GM21423 (cell line): ENCODE results near the gene ZKSCAN5.
A peak's percentile ranks its signal among the peaks of the same experiment; 100 is the strongest.
"Not testable (repeated sequence)": the region's sequence is repeated elsewhere in the genome, so short reads cannot be mapped to it uniquely, and the experiment has no call there.

ENCODE experiments used
- ATAC-seq: cut with Tn5 transposase; IDR thresholded peaks from one replicate; pipeline ENCODE4 v1.9.1; 2021; ENCODE audit warnings: mild to moderate bottlenecking, moderate library complexity; ENCODE audit not compliant: unreplicated experiment

The ZKSCAN5 gene

DNA sequence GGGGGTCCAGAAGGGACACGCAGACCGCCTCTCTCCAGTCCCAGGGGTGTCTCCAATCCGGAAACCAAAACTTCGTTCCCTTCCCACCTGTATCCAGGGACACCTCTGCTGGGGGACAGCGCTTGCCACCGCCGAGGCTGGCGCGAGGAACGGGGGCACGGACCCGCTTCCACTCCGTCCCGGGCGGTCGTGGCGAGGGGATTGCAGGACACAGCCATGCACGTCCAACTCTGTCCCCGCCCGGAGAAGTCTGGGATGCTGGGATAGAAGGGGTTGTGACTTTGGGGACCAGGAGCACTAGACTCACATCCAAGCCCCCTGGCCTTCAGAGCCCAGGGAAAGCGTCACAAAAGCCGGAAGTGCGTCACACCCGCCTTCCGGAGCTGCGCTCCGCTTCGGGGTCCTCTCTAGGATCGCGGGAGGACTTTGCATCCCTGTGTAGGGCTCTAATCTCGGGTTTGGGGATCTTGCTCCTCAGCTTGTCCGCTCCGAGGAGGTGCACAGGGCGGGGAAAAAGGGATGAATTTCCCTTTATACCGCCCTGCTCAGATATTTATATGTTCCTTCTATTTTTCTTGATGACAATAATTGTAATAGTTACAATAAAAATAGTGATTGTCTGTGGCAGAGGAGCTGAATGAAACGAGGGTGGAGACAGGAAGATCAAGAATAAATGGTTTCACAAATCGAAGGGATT lies 47.5 kb downstream of the ZKSCAN5 start, which contains the start of gene FAM200A:
Gene FAM200A (minus strand): TSS at position 348 of the 697 bp plus-strand sequence. CDS start 3,707 bp downstream, outside the sequence.
- ATAC-seq: peak; percentile 93

DNA sequence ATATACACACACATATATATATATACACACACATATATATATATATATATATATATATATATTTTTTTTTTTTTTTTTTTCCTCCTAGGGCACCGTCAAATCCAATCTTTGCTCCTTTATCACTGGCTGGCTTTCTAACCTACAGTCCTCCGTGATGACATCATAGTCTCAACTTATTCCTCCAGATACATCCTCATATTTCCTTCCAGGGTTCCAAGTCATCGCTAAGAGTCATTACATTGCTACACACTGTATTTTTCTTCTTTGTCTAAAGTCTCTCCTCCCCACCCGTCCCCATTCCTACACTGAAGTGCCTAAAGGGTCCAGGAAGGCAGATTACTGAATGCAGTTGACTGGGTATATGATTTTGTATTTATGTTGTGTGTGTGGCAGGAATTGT lies 48.6 kb downstream of the ZKSCAN5 start:
- no peak for ATAC-seq

DNA sequence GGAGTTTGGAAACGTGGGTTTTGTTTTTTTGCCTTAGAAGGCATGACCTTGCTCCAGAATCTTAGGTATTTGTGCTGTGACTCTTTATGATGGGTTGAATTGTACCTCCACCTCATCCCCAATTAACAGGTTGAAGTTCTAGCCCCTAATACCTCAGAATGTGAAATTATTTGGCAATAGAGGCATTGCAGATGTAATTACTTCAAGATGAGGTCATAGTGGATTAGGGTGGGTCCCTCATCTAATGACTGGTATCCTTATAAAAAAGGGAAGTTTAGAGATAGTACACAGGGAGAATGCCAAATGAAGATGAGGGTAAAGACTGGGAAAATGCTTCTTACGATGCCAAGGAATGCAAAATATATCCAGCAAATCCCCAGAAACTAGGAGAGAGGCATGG lies 50.5 kb downstream of the ZKSCAN5 start:
- no peak for ATAC-seq

DNA sequence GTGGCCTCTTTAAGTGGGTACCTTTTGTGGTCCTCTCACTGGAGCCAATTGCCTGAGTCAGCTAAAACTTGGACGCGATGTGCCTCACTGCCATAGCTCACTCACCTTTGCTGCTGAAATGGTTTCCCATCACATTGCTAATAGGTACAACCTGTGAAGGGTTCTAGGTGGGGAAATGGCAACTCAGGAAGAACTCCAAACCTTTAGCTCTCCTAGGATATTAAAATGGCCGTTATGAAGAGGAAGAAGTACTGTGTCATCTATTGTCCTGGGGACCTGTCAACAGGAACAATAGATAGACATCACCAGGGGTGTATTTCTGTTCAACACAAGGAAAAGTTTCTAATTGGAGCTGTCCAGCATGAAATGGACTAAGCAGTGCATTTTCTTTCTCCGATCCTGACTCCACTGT lies 52.7 kb downstream of the ZKSCAN5 start:
- no peak for ATAC-seq

DNA sequence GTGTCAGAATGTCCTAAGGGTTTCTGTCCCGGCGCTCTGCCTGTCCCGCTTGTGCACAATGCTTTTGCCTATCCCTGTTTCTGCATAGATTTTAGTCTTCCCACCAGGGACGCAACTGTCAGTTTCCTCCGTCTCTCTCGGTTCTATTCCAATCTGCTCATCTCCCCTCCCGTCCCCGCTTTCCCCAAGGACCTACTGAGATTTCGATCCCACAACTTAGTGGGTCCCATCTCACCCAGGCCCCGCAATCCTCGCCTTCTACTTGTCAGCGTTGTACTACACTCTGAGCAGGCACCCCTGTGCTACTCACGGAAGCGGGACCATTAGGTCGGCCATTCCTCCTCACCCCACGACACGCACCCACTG lies 53.5 kb downstream of the ZKSCAN5 start:
- peak; percentile 34 for ATAC-seq

DNA sequence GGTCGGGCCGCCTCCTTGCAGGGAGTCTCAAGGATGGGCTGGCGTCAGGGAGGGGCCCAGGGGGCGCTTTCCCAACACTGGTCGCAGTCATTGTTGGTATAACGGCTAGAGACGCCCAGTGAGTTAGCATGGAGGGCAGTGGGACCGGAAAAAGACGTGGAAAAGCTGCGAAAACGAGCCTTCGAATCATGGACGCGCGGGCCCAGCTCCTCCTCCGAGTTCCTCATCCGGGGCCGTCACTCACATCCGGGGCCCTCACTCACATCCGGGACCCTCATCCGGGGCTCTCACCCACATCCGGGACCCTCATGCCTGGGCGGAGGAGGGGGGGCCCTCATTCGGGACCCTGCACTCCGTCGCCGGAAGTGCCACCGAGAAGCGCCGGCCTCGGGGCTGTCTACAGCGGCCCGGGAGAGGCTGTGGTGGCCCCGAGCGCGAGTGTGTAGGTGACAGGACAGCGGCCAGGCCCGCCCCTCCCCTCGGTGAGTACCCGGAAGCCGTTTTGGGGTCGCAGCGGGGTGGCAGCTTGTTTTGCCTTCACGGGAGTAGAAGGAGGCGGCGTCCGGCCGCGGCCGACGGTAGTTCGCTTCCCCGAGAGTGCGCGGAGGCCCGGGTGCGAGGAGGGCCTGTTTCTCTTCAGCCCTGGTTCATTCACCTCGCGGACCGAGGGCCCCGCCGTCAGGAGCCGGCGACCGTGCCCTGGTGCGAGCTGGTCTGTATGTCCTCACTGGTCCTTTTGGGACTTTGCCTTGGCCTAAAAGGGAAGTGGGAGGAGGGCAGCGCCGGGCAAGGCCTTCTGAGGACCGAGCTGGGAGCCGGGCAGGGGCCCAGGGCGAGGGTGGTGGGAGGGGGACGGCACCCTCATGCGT lies 54.1 kb downstream of the ZKSCAN5 start, which contains the start of gene ZNF655:
Gene ZNF655 (plus strand): TSS at position 337 of the 869 bp plus-strand sequence. CDS start 1,918 bp downstream, outside the sequence.
- peak; percentile 88 for ATAC-seq

DNA sequence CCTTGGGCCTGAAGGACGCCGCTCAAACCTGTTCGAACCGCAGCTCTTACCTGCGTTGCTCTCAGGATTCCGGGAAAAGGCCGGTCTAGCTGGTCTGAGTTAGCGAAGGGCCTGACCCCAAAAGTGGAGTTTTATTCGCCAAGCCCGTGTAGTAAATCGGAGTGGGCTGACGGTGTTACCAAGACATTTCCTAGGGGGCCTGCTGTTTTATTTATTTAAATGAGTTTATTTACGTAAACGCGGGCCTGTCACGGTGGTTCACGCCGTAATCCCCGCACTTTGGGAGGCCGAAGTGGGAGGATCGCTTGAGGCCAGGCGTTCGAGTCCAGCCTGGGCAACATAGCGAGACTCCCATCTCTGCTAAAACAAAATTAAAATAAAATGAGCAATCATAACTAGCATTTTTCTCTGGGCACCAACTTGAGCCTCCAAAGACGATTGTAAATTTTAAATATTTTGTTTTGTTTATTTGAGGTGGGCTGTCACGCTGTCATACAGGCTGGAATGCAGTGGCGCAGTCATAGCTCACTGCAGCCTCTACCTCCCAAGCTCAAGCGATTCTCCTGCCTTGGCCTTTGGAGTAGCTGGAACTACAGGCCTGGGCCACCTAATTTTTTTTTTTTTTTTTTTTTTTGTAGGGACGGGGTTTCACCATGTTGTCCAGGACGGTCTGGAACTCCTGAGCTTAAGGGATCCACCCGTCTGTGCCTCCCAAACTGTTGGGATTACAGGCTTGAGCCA lies 54.9 kb downstream of the ZKSCAN5 start:
- no peak for ATAC-seq

DNA sequence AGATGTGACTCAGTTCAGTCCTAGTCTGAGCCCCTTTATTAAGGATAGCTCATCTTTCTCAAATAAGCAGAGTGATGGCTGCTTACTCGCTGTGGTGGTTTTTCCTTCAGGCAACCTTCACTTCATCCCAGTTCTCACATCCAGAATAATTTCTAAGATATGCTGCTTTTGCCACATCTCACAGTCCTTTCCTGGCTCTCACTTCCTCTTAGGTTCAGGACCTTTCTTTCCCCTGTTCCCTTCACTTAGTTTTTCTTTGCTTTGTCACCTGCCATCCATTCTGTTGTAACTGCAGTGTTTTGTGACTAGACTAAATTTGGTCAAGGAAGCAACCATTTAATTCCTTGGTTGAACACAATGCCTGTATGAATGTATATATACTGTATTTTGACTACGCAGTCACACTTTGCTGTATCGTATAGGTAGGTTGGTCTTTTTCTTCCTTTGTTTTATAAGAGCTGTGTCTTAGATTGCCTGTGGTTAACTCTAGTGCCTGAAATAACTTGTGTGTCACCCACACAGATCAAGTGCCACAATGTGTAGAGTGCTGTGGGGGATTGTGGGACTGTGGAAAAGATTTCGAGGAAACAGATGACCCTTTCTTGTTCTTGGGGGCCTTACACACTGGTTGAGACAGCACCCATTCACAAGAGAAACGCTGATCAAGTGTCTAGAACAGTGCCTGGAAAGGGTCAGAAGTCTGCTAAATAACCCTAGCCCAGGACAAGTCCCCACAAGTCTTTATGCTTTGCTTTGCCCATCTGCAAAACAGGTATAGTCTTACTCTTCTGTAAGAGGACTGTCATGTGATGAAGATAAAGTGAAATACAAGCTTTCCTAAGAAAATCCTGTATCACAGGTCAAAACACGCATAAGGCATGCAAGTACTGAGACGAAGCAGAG lies 56.6 kb downstream of the ZKSCAN5 start:
- no peak for ATAC-seq

DNA sequence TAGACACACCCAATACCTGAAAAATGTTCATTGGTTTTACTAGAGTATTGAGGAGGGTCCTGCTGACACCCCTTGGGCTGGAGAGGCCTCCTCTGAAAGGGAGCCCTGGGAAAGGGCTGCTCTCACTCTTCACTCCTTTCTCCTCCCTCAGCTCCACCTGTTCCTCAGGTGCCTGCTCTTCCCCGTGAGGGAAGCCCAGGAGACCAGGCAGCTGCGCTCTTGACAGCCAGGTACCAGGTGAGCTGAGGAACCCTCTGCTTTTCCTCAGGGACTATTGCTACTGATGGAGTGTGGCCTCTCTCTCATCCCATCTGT lies 57.2 kb downstream of the ZKSCAN5 start:
- no peak for ATAC-seq

DNA sequence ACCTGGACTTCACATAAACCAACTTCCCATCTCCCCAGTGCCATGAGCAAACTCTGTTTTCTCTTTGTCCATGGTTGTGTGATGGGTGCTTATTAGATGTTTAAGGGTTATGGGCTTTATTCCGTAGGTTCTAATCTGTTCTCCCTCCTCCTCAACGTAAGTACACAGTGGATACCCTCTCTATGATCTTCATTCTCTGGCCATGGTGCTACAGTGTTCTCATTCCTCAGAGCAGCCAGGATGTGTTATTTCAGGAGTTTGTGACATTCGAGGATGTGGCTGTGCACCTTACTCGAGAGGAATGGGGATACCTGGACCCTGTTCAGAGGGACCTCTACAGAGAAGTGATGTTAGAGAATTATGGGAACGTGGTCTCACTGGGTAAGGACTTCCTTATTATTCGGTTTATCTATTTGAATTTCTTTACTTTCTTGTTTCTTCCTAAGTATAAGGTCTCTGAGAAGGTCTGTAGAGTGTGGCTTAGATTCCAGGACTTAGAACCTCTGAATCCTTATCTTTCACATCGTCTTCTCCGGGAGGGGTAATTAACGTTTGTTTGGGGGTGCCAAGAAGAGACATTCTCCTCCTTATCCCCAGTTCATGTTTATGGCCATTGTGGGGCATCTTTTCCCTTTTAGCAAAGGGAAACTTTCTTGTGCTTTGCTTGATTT lies 57.8 kb downstream of the ZKSCAN5 start:
- no peak for ATAC-seq

DNA sequence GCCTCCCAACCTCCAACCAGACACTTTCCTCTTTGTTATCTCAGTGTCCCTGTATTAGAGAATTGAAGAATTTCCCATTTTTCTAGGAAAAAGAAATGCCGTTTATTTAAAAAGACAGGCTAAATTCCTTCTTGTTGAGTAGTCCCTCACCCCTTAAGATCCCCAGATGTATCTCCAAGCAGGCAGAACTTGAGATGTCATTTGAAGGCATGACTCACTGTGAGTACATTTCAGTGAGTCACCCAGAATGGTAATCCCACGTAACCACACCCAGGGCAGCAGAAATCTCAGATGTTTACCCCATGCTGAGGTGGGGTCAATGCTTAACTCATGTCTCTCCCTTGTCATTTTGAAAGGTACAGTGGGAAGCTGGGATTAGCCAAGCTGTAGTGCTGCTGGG lies 58.4 kb downstream of the ZKSCAN5 start:
- ATAC-seq: no peak

DNA sequence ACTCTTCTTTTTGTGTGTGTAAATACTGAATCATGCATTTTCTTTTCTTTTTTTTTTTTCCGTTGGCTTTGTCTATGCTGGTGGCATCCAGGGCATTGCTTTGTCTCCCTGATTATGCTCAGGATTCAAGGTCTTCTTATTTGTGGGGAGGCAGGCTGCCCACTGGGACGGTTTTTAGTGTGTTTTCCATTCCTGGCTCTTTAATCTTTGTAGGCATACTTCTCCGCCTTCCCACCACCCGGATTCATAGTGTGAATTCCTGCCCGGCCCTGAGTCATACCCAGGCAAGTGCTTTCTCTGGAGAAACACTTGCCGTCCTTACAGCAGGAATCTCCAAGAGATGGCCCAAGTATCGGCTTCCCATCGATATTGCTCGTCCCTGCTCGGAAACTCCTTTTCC lies 59.2 kb downstream of the ZKSCAN5 start:
- ATAC-seq: no peak

DNA sequence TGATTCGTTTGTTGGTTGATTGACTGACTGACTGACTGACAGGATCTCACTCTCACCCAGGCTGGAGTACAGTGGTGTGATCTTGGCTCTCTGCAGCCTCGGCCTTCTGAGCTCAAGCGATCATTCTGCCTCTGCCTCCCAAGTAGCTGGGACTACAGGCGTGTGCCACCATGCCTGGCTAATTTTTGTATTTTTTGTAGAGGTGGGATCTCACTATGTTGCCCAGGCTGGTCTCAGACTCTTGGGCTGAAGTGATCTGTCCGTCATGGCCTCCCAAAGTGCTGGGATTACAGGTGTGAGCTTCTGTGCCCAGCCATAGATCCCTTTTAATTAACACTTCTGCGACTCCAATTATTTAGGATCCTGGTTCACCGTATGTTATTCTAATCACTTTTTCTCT lies 64.3 kb downstream of the ZKSCAN5 start:
- not testable (repeated sequence) for ATAC-seq

DNA sequence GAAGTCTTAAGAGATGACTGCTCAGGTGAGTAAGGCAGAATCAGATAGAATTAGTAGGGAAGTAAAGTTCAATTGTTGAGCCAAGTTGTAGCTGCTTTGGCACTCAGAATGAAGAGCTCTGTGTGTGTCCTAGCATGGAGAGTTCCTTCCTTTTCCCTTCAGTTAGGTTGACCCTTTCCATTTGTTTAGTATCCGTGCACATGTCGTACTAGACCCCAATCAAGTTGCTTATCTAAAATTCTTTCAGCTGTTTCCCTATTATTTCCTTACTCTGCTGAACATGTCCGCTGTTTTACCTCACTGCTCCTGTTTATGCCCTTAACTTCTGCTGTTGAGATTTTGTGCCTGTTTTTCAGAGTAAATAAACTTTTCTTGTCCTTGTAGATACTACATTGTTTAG lies 67.3 kb downstream of the ZKSCAN5 start:
- ATAC-seq: no peak

DNA sequence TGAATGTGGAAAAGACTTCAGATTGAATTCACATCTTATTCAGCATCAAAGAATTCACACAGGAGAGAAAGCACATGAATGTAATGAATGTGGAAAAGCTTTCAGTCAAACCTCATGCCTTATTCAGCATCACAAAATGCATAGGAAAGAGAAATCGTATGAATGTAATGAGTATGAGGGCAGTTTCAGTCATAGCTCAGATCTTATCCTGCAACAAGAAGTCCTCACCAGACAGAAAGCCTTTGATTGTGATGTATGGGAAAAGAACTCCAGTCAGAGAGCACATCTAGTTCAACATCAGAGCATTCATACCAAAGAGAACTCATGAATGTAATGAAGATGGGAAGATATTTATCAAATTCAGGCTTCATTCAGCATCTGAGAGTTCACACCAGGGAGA lies 68.8 kb downstream of the ZKSCAN5 start:
- no peak for ATAC-seq

DNA sequence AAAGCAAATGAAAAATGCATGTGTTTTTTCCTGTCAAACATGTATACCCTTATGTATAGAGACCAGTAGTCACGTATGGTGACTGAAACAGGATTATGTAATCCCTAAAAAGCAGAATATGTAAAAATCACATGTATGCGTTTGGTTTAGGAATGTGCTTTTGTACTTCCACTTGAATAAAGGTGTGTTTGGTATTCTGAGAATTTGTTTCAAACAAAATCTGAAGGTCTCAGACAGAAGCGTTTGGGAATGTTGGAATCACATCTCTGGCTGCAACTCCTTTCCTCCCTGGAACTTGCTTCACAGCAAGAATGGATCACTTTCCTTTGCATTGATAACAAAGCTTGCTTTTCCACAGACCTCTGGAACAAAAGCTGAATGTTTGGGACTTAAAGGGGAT lies 71.8 kb downstream of the ZKSCAN5 start:
- no peak for ATAC-seq

DNA sequence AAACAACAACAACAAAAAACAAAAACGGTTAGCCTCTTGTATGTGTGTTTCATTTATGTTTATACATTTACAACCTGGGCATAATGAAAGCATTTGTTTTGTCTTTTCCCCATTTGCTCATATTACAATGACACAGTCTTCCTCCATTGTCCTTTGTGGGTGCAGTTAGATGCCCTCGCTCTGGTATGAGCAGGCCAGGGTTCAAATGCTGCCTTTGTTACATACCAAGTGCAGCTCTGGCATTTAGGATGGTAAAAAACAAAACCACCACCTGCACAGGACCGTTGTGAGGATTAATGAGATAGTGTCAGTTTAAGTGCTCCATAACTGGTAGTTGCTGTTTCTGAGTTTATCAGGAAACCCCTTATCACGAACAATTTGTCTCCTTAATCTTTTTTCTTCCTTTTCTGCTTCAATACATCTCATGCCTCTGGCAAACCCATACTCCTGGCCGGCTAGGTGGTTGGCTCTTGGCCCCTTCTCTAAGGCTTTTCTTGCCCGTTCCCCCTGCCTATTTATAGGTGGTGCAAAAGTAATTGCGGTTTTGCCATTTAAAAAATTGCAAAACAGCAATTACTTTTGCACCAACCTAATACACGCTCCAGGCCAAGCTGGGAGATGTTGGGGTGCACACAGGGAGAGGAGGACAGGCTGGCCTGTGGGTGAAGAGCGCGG lies 75.0 kb downstream of the ZKSCAN5 start:
- ATAC-seq: no peak

DNA sequence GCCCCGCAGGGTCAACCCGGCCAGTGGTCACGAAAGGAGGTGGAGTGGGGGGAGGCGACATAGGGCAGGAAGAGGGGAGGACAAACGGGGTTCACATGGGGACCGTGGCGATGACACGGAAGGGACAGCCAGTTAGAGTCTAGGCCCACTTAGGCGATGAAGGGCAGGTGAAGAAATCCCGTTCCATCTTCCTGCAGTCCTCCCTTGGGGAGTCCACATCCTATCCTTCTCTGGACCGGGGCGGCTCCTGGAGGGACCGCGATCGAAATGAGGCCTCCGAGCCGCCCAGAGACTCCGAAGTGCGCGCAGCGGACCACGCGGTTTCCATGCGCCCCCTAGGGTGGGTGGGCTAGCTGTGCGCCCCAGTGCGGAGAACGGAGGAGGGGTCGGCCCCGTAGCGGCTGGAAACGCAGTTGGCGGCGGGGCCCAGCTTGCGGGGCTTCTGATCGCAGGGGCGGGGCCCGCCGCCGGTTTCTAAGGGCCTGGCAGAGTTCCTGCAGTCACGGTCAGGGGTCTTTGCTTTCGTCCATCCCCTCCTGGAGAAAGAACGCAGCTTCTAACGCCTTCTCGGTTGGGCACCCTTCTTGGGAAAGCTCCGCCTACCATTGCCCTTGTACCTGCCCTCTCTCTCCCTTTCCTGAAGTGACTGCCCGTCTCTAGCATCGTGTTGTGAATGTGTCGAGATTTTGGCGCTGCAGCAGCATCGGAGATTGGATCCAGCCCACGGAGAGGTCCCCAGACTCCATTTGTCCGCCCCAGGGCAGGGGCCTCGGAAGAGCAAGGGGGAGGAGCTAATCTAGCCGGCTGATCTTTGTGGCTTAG lies 75.7 kb downstream of the ZKSCAN5 start:
- ATAC-seq: no peak
